DMS153 (cell line): ENCODE results near the gene LONRF2.

Experiments used
- DNase-seq: peaks from one replicate; lab custom pipeline; 2025; lab: John Stamatoyannopoulos, UW

LONRF2 gene

DNA sequence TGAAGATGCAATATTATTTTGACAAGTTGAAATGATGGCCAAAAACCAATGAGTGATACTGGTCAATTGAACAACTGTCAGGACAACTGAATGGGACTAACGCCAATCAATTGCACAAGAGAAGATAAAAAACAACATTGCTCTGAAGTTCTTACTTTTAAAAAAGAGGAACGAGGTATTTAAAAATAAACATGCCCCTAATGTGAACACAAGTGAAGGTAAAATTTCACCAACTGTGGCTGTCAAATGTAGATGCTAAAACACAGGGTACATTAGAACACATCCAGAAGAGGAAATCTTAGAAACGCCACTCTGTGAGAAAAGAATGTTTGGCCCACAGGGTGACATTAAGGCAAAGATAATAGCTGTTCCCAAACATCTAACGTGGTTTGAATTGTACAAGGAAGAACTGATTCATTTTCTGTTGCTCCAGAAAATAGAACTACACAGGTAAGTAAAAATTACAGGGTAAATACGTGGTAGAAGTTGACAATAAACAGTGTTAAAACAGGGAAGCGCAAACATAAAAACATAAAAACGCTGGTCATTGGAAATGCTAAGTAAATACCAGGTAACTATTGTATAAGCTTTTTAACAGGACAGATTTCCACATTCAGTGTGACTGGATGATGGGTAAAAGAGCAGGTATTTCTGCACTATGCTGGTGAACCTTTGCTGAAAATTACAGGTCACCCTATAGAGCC, 20.3 kb downstream of the LONRF2 start:
- DNase-seq = peak; percentile 55

DNA sequence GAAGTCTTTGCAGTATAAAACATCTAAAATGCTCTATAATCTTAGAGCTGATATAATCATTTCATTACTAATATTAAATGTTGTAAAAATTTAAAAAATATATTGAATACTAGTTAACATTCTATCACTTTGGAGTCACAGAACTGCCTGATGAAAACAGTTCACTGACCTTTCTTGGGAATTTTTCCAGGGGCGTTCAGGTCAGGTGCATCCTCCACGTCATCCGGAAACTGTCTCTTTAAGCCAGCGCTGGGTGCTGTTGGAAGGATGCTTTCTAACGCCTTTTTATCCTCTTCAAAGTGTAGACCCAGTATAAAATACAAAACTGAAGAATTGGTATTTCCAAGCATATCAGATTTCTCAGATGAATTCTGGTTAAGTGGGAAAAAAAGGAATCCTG, 22.8 kb downstream of the LONRF2 start:
- no peak for DNase-seq

GRCh38 chr2:100297511-100297910, 24.8 kb downstream of the LONRF2 start:
- DNase-seq = no peak

GRCh38 chr2:100294162-100294497, 28.2 kb downstream of the LONRF2 start:
- no peak for DNase-seq

DNA sequence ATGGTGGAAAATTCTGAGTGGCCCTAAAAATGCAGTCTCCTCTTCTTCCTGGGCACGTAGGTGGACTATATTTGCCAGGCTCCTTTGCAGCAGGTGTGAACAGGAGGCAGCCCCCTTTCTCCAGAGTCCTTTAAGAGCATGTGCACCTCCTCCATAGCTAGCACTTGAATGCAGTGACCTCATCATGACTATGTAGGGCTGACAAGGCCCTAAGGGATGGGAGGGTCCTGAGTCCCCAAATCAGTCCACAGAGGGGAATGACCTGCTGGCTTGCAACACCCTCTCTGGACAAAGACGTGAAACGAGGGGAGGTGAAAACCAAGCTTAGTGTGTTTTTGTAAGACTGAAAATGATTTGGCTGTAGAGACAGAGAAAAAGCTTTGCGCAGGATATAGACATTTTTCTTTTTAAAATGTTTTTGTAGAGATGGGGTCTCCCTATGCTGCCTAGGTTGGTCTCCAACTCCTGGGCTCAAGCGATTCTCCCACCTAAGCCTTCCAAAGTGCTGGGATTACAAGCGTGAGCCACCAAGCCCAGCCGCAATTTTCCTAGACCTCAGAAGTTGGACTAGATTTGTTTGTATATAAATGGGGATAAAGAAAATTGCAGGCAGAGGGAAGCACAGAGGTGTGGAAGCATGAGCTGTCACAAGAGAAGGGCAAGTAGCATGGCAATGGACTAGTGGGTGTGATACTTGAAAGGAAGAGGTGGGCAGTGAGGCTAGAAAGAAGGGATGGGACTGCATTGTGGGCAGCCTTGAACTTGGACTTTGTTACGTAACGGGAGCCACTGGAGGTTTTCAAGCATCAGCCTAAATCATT, 28.8 kb downstream of the LONRF2 start:
- no peak for DNase-seq

GRCh38 chr2:100292022-100292580, 30.2 kb downstream of the LONRF2 start:
- peak; percentile 39 for DNase-seq

- DNase-seq = peak; percentile 85
Observed at GRCh38 chr2:100291152-100291970, 30.9 kb downstream of the LONRF2 start.

DNA sequence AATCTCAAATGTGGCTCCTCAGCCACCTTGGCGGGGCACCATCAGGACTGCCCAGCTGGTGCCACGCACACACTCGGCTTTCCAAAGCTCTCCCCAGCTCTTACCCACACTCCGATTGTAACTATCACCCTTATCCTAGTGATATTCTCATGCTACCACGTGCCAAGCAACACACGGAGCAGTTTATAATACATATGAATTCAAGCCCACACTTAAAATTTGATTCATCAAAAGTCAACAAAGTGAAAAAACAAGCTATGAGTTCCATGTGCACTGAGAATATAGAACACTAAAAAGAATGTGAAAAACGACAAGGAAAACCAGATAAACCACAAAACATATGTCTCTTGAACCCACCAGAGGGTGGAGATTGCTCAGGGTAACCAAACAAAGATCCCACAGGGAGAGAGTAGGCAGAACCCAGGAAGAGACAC, 31.6 kb downstream of the LONRF2 start:
- no peak for DNase-seq

GRCh38 chr2:100289020-100289419, 33.3 kb downstream of the LONRF2 start:
- DNase-seq = no peak

DNA sequence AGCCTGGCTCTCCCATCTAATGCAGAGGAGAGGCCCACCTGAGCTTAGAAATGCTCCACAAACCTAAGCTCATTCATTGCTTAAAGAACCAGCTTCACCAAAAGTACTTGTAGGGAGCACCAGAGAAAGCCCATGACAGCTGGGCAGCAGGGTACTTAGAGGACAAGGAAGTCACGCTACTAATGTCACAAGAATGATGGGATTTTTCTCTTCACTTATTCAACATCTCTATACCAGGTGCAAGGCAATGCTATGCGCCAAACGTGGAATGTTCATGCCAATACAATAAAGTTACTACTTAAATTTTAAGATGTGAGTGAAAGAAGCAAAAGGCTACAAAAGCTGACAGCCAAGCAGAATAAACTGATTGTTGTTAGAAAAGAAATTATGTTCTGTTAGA, 36.0 kb downstream of the LONRF2 start:
- no peak for DNase-seq

DNA sequence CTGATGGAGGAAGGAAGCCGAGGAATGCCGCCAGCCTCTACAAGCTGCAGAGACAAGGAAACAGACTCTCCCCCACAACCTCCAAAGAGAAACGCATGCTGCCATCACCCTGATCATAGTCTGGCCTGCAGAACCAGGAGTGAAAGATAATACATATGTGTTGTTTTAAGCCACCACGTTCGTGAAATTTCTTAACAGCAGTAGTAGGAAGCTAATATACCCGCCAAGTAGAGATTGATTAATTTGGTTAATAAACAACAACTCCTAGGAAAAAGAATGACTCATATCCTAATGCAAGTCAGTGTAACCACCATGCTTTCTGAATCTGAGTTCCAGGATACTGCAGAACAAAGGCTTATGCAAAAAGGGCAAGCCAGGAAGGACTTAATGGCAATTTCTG, 36.6 kb downstream of the LONRF2 start:
- no peak for DNase-seq

DNA sequence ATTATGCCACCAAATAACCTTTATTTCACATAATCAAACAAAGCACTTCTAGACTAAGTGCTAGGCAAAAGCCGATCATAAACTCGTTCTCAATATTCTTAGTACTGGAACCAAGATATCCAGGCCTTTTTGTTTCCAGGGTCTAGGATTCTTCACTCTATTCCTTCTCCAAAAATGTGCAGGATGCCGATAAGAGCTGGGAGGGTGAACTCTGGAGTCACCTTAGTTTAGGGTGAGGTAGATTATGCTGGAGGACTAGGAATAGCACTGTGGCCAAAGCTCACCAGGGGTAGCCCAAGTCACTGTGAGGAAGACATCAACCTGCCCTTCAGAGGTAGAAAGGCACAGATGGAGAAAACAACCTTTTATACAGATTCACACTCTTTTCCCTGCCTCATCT, 37.3 kb downstream of the LONRF2 start:
- no peak for DNase-seq

DNA sequence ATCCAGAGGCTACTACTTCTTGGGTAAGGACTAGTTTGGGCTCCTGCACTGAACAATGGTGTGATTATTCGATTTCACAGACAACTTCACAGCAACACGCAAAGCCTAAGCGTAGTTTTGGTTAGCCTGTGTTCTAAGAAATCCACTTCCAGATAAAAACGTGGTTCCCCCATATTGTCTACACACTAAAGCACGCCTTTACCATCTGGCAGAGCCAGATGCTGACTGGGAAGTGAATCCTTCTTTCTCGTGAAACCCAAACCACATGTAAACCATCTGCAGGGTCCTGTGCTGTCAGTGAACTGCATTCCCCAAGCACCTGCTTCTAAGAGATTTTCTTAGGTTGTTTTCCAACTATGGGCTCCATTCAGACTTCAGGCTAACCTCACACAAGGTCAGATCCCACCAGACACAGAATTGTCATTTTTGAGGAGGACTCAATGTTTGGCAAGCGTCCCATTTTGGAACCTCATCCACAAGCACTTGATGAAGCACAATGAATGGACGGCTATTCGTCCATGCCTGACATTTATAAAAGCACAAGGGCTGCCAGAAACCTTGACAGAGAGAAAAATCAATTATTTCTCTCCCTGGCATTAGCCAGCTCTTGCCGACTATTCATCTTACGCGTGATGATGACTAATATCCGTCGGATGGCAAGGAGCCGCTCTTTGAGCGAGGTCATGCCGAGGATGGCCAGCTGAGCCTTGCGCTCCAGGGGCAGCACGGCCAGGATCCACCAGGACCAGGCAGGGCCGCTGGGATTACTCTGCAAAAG, 38.4 kb downstream of the LONRF2 start:
- DNase-seq = no peak

GRCh38 chr2:100281521-100282438, 40.5 kb downstream of the LONRF2 start:
- no peak for DNase-seq

DNA sequence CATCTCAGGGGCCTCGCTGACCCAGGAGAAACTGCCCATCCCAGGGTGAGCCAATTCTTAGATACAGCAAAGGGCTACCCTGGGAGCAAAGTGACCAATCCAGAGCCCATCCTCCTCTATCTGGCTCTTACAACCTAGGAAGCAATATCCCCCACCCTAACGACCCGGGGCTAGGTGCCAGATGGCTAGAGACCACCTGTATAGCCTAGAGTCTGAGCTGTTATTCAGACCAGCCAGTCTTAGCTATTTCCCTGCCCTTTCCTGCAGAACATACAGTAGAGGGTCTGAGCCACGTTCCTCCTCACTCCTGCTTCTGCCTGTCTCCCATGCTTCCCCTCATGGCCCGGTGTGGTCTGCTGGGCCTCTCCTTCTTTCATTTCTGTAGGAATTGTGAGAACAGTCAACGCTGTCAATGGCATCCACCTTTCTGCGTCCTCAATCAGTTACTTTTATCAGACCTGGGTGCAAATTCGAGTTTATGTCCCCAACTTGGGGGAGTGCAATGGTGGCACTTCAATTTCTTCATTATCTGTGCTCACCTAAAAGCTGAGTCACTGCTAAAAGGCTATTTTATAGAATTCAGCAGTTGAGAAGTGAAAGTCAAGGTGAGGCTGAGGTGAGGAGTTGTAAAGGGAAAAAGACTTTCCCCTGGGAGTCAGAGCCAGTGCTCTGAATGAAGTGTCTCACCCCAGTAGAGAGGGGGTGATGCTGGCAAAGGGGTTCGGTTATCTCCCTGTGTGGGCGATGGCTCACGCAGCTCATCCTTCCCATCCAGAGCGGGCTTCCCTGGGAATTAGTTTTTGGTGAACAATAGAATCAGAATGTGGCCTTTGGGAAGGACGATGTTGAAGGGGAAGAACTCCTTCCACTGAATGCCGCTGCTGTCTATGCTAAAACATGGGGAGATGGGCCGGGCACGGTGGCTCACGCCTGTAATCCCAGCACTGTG, 42.4 kb downstream of the LONRF2 start:
- no peak for DNase-seq

DNA sequence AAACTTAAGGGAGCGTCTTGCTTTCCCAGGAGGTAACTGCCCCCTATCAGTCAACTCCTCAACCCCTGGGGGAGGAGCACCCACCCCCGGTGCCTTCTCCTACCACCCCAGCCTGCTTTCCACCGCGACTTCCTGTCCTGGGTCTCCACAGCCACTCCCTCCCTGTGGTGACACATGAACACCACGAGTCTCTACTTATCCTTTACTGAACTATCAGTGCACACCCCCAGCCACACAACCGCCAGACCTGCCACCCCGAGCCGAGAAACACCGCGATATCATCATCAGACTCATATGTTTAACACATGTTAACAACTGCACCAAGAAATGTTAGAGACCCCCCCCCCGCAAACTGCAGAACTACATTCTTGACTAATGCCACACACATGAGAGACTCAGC, 43.3 kb downstream of the LONRF2 start:
- no peak for DNase-seq

- DNase-seq = no peak
Observed at GRCh38 chr2:100278501-100278900, 43.8 kb downstream of the LONRF2 start.

DNA sequence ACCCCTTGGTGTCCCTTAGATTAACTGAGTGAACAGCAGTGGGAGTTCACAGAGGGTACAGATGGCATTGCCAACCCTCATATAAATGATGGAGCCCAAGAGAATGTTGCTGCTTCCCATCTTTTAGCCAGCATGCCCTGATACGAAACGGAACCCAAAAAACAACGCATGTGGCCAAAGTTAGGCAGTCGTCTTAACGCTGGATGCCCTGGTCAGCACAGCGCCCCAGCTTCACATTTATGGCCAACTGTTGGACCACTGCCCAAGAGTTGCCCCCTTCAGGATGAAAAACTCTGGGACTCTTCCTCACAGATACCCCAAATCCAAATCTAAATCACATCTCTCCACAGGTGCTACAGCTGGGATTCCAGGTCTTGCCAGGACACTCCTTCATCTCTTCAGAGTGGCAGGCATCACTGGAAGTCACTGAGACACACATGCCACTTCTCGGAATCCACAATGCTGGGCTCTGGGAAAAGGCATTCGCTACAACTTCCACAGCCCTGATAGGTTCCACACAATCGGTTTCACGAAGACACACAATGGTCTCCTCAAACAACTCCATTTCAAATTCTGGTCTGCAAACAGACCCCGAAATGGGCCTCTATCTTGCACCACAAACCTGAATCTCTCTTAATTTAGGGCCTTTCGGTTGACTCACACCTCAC, 44.6 kb downstream of the LONRF2 start:
- DNase-seq = no peak

DNA sequence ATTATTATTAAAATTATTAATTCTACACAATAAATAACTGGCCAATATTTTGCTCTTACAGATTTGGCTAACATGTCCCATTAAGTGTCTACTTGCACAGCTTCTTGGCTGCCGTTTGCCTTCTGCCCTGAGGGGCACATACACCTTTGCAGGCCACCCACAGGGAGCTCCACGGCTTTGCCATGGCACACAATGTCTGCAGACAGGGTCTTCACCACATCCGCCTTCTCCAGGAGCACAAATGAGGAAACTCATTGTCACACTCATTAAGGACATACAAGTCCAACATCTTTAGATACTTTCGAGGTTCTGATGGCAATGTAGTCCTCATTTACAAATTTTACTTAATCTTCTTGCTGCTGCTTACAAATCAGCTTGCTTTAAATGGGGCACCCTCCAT, 45.6 kb downstream of the LONRF2 start:
- no peak for DNase-seq
